Stimulated activated CD8-positive, alpha-beta memory T cell treated with anti-CD3 and anti-CD28 coated beads, Interleukin-12 subunit alpha, Interleukin-12 subunit beta, amount 100 ng/mL, for 1 hour (primary cell): ENCODE measurements around the gene ADAMTSL3.

Experiments used
- DNase-seq: peaks from one replicate; pipeline ENCODE4 v3.0.0-alpha.2; 2020; ENCODE audit warnings: low read depth

Gene ADAMTSL3, protein sequence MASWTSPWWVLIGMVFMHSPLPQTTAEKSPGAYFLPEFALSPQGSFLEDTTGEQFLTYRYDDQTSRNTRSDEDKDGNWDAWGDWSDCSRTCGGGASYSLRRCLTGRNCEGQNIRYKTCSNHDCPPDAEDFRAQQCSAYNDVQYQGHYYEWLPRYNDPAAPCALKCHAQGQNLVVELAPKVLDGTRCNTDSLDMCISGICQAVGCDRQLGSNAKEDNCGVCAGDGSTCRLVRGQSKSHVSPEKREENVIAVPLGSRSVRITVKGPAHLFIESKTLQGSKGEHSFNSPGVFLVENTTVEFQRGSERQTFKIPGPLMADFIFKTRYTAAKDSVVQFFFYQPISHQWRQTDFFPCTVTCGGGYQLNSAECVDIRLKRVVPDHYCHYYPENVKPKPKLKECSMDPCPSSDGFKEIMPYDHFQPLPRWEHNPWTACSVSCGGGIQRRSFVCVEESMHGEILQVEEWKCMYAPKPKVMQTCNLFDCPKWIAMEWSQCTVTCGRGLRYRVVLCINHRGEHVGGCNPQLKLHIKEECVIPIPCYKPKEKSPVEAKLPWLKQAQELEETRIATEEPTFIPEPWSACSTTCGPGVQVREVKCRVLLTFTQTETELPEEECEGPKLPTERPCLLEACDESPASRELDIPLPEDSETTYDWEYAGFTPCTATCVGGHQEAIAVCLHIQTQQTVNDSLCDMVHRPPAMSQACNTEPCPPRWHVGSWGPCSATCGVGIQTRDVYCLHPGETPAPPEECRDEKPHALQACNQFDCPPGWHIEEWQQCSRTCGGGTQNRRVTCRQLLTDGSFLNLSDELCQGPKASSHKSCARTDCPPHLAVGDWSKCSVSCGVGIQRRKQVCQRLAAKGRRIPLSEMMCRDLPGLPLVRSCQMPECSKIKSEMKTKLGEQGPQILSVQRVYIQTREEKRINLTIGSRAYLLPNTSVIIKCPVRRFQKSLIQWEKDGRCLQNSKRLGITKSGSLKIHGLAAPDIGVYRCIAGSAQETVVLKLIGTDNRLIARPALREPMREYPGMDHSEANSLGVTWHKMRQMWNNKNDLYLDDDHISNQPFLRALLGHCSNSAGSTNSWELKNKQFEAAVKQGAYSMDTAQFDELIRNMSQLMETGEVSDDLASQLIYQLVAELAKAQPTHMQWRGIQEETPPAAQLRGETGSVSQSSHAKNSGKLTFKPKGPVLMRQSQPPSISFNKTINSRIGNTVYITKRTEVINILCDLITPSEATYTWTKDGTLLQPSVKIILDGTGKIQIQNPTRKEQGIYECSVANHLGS (N-terminal part only)

DNA sequence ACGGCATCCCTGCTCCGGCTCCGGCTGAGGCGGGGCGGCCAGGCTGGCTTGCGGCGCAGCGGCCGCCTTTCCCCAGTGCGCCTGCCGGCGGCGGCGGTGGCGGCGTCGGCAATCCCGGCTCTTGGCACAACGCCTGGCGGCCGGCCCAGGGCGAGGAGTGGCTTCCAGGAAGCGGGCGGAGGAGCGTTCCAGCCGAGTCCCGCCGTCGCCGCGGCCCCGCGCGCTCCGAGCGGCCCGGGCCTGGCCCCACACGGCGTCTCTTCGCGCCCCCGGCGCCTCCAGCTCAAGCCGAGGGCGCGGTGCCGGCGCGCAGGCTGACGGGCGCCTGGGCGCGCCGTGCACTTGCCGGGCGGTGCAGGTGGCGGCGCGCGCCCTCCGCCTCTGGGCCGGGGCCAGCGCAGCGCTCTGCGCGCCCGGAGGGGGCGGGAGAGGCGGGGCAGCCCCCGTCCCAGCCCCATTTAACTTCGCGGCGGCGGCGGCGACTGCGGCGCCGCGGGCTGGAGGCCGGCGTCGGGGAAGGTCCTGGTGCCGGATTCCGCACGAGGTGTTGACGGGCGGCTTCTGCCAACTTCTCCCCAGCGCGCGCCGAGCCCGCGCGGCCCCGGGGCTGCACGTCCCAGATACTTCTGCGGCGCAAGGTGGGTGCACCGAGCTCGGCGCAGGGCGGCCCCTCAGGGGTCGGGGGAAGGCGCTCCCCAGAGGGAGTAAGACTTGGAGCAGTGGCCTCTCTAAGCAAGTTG lies at the start of gene ADAMTSL3:
ADAMTSL3 (plus strand) TSS at position 485 of the 740 bp plus-strand sequence. CDS start 1,639 bp downstream, outside the sequence.
- DNase-seq: no peak

DNA sequence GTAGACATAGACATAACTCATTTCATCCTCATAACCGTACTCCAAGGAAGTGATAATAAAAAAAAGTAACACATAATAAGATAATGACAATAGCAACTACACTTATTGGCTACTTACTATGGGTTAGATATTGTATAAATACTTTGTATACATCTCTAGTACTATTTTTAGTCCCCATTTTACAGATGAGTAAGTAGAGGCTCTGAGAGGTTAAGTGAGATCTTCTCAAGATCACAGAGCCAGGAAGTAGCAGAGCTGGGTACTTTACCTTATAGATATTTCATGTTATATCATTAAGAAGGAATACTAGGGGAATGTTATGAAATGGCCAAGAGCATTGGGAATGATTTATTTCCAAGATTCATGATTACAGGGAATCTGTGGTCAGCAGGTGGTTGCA lies 49.4 kb upstream of the ADAMTSL3 start:
- no peak for DNase-seq

DNA sequence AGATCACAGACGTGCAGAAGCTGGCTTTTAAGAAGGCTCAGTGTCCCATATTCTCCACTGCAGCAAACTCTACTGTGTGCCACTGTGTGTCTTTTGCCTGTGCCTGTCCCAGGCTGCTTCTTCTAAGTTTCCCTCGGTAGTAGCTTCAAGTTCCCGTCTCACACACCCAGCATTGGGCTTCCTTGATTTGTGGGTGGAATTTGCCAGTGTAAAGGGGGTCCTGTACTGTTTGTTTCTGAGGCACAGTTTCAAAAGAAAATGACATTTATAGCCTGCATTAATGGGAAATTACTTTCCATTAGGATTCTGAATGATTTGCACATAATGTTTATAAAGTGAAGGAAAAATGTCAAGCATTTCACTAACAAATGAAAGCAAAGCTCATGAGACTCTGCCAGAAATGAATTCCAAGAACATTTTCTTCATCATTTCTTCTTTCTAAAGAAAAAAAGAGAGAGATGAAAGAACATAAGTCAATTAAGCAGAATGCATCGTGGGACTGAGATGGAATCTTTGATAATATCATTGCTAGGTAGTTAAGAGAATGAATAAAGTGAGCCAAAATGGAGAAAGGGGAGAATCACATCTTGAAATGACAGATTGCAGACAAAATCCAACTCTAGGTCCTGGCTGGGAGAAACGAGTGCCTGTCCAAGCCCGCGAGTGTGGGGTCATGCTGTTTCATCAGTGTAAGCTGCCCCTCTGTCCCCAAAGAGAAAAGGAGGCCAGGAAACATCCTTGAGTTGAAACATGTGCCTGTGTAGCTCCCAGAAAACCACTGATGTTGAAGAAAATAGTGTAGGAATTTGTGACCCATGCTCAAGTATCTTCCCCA lies 48.6 kb upstream of the ADAMTSL3 start:
- DNase-seq: no peak

DNA sequence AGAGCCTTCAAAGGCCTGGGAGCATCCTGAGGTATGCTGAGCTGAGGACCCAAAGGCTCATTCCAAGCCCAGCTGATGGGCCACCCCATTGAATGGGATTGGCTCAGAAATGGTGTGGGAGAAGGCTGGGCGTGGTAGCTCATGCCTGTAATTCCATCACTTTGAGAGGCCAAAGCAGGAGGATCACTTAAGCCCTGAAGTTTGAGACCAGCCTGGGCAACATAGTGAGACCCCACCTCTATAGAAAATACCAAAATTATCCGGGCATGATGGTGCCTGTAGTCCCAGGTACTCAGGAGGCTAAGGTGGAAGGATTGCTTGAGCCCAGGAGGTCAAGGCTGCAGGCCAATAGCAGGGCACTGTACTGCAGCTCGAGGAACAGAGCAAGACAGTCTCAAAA lies 43.8 kb upstream of the ADAMTSL3 start:
- DNase-seq: no peak

DNA sequence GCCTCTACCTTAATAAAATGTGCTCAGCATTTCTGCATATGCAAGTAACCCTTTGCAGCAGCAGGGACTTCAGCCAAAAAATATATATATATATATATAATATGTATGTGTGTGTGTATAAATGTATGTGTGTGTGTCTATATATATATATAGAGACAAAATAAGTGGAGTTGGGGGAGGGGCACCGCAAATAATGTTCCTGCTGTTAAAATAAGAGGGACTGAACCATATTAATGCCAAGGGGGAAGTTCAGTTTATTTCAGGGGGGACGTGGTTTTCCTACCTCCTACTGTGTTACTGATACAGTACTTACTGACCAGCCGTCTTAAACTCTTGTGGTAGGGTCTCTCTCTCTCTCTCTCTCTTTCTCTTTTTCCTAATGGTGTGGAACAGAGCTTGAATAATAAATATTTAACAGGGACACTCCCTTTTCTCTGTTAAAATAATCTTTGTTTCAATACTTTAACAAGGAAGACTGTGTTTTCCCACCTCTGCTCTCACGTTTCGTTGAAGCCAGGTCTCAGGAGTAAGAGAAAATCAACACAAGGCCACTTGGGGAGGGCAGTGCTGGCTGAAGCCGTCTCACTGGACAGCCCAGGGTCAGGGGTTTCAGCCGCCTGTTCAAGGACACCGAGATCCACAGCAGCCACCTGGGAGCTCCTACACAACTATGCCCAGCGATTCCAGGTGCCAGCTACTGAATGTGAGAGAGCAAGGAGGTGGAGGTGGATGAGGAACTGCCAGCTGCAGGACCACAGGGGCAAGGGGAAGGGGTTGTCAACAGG lies 42.8 kb upstream of the ADAMTSL3 start:
- DNase-seq: no peak

DNA sequence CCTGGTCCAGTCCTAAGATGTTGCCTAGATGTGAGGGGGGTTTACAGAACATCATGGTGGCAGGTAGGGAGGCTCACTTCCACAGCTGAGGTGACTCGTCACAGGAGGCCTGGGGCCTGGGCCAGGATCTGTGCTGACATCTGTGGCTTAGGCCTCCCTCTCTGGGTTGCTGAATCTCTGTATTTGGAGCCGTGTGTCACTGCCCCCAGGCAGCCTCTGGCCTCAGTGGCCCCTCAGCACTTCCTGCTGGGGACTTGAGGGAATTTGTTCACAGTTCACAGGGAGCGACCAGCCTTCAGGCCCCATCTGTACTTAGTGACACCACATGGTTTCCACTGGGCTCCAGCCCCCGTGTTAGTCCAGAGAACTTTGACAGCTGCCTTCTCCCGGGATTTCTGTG lies 41.7 kb upstream of the ADAMTSL3 start:
- no peak for DNase-seq

DNA sequence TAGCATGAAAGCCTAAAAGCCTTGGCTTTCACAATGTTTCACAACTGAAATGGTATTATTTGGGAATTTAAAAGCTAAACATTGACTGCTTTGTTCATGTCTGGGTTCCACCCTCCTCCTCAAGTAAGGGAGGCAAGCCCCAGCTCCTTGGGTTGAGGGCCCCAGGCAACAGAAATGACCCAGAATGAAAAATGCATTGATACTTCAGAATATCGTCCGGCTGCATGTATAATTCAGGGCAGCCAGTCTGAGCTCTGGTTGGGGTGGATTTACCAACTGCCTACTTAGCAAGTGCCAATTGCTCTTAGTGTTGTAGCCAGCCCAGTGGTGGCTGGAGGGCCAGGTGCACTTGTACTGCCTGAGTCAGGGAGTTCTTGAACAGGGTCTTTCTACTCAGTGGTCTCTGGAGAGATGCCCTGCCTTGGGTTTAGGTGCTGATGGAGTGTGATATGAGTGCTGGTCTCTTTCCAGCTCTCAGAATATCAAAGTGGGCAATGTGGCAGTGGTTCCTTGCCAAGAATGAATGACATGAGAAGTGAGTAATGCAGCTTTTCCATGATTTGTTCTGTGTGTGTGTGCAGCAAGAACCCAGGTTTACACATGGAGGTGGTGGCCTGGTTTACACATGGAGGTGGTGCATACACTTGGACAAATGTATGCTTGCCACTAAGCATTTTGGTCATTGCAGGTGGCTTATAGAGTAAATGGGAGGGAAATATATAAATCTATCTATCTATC lies 40.9 kb upstream of the ADAMTSL3 start:
- no peak for DNase-seq

DNA sequence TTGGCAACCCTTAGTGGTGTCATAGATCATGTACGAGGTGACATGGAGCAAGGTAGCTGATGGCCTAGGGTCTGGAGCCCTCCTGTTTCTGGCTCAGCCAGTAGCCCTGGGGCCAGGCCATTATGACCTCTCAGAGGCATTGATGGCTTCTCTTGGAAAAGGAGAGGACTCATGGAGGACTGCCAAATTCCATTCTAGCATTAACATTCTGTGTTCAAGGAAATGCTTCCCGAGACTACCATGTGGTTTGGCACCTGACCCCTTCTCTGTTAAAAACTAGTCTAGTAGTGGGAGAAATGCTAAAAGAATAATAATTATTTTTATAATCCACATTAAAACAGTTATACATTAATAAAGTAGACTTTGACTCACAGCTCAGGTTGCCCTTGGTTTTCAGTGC lies 40.2 kb upstream of the ADAMTSL3 start:
- DNase-seq: no peak

DNA sequence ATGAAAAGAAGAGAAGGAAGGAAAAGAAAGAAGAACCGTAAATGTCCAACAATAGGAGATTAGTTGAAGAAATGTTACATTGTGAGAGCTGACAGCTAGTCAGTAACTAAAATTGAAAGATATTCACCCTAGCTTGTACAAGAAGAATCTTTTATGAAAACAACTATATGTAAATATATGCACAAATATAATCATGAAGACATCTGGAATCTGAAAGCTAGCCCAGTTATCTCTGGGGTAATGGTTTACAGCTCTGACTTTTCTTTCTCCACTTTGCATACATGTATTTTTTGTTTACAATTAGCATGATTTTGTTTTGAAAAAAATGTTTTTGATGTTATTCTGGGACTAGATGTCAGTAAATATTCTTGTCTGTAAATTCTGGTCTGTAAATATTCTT lies 37.1 kb upstream of the ADAMTSL3 start:
- no peak for DNase-seq

DNA sequence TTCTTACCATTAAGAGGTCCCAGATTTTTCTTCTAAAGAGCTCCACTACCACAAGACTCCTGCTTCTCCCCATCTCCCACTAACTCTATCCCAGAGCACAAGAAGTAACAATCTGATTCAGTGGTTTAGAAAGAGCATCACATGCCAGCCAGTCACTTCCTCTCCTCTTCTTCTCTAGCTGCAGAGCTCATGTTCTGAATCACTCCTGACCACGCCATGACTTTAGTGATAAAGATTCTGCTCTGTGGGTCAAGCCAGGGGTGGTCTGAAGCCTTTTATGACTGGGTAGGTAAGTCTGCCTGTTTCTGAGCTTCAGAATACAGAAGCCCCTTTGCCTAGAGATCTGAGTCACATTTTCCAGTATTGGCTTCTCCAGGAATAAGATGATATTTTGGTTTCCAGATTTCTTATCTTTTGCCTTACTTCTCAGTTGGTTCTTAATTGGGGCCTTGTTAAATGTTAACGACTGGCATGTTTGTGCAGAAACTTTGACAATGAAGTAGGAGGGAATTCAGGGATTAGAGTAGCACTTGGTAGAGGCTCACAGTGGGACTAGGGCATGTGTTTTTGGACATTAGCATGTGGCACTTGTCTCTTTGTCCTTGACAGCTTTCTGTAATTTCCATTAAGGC lies 27.6 kb upstream of the ADAMTSL3 start:
- DNase-seq: no peak

DNA sequence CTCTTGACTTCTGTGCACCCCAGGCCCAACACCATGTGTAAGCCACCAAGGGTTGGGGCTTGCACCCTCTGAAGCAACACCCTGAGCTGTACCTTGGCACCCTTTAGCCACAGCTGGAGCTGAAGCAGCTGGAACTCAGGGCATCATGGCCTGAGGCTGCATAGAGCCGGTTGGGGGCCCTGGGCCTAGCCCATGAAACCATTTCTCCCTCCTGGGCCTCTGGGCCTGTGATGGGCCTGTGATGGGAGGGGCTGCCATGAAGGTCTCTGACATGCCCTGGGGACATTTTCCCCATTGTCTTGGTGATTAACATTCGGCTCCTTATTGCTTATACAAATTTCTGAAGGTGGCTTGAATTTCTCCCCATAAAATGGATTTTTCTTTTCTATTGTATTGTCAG lies 22.4 kb upstream of the ADAMTSL3 start:
- DNase-seq: no peak

DNA sequence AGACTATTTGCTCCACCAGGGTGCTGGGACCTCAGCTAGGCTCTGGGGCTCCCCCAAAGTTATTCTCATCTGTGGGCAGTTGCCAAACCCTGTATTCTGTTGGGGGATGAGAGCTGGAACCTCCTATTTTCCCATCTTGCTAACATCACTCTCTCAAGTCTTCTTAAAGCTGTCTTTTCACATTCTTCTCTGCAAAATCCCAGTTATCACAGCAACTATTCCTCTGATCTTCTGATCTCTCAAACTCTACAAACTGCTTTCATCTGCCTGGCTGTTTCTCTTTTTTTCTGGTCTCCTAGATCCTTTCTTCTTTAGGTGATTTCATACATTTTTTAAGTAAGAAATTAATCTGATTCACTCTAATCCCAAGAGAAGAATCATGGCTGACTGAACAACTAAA lies 10.7 kb upstream of the ADAMTSL3 start:
- no peak for DNase-seq

DNA sequence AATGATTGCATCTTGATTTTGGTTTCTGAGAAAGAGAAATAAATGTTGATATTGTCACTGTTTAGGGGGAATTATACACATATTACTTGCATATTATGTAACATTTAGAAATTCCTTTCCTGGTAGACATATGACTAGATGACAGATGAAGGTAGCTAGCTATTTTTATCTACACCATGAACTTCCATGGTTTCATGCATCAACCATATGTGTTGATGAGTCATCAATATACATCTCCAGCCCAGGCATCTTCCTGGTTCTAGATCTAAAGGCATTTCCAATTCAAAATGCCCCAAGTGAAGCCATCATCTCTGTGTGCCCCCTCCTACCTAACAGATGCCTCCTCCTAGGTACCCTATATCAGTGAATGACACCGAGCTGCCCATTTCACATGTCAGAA lies 9.5 kb upstream of the ADAMTSL3 start:
- DNase-seq: no peak

DNA sequence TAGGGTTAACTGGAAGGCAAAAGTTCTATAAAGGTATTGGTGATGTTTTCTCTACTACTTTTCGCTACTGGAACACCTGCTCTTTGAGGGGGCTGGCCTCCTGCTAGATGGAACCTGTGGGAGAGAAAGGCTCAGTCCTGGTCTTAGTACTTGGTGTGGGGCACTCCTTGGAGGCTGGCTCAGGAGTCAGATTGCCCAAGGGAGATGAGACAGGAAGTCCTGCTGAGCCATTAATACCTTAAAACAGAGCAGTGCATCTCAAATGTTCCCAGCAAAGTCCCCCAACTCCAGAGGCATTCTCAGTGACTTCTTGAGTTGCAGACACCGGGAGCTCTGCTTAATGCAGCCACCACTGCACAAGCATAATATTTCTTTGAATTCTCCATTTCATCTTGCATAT lies 3.1 kb upstream of the ADAMTSL3 start:
- DNase-seq: no peak

DNA sequence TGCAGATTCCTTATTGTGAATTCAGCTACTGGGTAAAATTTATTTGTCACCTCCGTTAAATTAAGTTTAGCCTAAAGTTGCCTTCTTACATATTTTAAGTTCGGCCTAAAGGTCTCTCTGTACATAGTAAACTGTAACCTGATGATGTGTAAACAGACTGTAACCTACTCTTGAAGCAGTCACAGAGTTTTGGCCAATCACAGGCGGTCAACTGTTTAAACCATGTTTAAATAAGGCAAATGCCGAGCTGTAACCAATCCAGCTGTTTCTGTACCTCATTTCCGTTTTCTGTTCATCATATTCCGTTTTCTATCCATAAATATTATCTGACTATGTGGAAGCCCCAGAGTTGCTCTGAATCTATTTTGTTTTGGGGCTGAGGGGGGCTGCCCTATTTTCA lies 2.4 kb upstream of the ADAMTSL3 start:
- DNase-seq: no peak

DNA sequence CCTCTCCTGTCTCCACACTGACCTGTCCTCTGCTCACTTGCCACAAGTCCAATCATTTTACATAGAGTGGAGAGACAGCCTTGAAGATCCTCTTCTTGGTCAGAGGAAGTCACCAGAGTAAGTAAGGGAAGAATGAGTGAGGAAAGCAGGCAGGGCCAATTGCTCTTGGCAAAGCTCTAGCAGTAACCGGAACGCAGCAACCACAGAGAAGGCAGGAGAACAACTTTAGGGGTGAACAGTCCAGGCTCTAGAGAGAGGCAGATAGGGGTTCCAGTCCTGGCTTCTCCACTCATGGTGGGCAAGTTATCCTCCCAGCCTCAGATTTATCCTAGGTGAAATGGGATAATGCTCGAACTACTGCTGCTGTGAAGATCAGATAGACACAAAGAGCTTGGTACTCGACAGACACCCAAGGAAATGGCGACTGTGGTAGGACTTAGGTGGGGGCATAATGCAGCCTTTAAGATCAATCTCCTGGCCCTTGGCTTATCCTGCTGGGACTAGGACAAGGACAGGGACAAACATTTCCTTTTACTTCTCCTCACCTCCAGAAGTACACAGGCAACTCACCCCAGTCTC lies 1.2 kb upstream of the ADAMTSL3 start:
- DNase-seq: no peak

DNA sequence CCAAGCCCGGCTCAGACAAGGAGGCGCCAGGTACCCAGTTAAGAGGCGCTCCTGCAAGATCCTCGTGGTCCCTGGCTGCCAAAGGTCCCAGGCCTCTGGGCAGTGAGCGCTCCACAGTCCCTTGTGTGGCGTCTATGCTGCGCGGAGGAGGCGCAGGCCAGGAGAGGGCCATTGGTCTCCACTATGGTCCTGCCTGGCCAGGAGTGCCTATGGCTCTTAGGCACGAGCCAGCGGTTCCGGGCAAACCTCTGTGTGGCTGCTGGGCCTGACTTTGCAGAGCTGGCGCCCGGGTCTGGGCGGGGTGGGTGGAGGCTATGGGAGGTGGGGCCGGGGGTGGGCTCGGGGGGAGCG lies 660 bp upstream of the ADAMTSL3 start:
- DNase-seq: no peak
